Measurements from ENCODE around the gene LIN7A. TPM values are rescaled to one million over a fixed set of nuclear protein-coding genes. Genes with fewer than 3 reads are reported as not detected.

The LIN7A gene
- total RNA-seq, 4 donors from 2014 or later: 5.3 to 9.3 (median 5.6) TPM

GRCh38 chr12:80867941-80868340, 69.8 kb downstream of the LIN7A start:
- TF ChIP-seq EP300 (IDR thresholded peaks at IDR 0.05) (no peak), POLR2AphosphoS5 (IDR thresholded peaks at IDR 0.05) (no peak)
- H3K4me1 ChIP-seq: peaks cover 0 to 8% (median 0%) of the 10 kb centered on the region in 4 donors
- no peaks in the 10 kb centered on the region for H3K27me3 ChIP-seq
- WGBS: 67% methylated on average over 3 of the region's 3 CpGs
- no peaks in the 10 kb centered on the region for H3K9me3 ChIP-seq
- no peak overlapping the region for H3K27ac ChIP-seq (replicated peaks in 1 of 4)
- DNase-seq (ENCODE audit: extremely low spot score): no peak
- no peak overlapping the region for H3K4me3 ChIP-seq
- intact Hi-C loops (cut with DNase I): no loop called here
- H3K36me3 ChIP-seq: no peaks in the 10 kb centered on the region

GRCh38 chr12:80864046-80864735, 73.5 kb downstream of the LIN7A start:
- H3K9me3 ChIP-seq: no peaks in the 10 kb centered on the region
- peak overlapping the region in 1 of 4 donors; percentile 4 for H3K4me3 ChIP-seq
- no peaks in the 10 kb centered on the region for H3K27me3 ChIP-seq
- intact Hi-C loops (cut with DNase I): no loop called here
- DNase-seq (ENCODE audit: extremely low spot score): no peak
- H3K36me3 ChIP-seq: no peaks in the 10 kb centered on the region
- TF ChIP-seq POLR2AphosphoS5 (IDR thresholded peaks at IDR 0.05) (no peak), EP300 (IDR thresholded peaks at IDR 0.05) (no peak), POLR2A (IDR thresholded peaks at IDR 0.05; ENCODE audit: low read depth) (no peak), CTCF (IDR thresholded peaks at IDR 0.05) (no peak)
- H3K27ac ChIP-seq (replicated peaks in 1 of 4): no peak overlapping the region
- 61% methylated on average over 4 of the region's 4 CpGs for WGBS
- H3K4me1 ChIP-seq: peaks cover 0 to 8% (median 0%) of the 10 kb centered on the region in 4 donors

- 94% methylated on average over 4 of the region's 4 CpGs for WGBS
- Histone ChIP-seq H3K27me3 (no peaks in the 10 kb centered on the region), H3K4me3 (no peak overlapping the region), H3K27ac (replicated peaks in 1 of 4) (no peak overlapping the region), H3K4me1 (peaks cover 0 to 8% (median 0%) of the 10 kb centered on the region in 4 donors), H3K9me3 (no peaks in the 10 kb centered on the region), H3K36me3 (no peaks in the 10 kb centered on the region)
- no peak for TF ChIP-seq EP300 (IDR thresholded peaks at IDR 0.05)
- TF ChIP-seq CTCF (IDR thresholded peaks at IDR 0.05): no peak
- TF ChIP-seq POLR2AphosphoS5 (IDR thresholded peaks at IDR 0.05): no peak
- no peak for TF ChIP-seq POLR2A (IDR thresholded peaks at IDR 0.05; ENCODE audit: low read depth)
- DNase-seq (ENCODE audit: extremely low spot score): no peak
- intact Hi-C loops (cut with DNase I): no loop called here
Observed at GRCh38 chr12:80862531-80862930, 75.2 kb downstream of the LIN7A start.

GRCh38 chr12:80861641-80862378, 75.9 kb downstream of the LIN7A start:
- no peaks in the 10 kb centered on the region for H3K27me3 ChIP-seq
- H3K9me3 ChIP-seq: no peaks in the 10 kb centered on the region
- H3K4me3 ChIP-seq: no peak overlapping the region
- no peak for DNase-seq (ENCODE audit: extremely low spot score)
- H3K27ac ChIP-seq (replicated peaks in 1 of 4): no peak overlapping the region
- TF ChIP-seq CTCF (IDR thresholded peaks at IDR 0.05) (no peak), POLR2AphosphoS5 (IDR thresholded peaks at IDR 0.05) (no peak), EP300 (IDR thresholded peaks at IDR 0.05) (no peak), POLR2A (IDR thresholded peaks at IDR 0.05; ENCODE audit: low read depth) (no peak)
- intact Hi-C loops (cut with DNase I): no loop called here
- no peaks in the 10 kb centered on the region for H3K36me3 ChIP-seq
- H3K4me1 ChIP-seq: peaks cover 0 to 8% (median 0%) of the 10 kb centered on the region in 4 donors
- WGBS: 83% methylated on average over 2 of the region's 2 CpGs

- Histone ChIP-seq H3K27me3 (no peaks in the 10 kb centered on the region), H3K9me3 (no peaks in the 10 kb centered on the region), H3K36me3 (no peaks in the 10 kb centered on the region), H3K27ac (replicated peaks in 1 of 4) (no peak overlapping the region), H3K4me3 (no peak overlapping the region), H3K4me1 (peaks cover 0 to 8% (median 0%) of the 10 kb centered on the region in 4 donors)
- TF ChIP-seq CTCF (IDR thresholded peaks at IDR 0.05) (no peak), POLR2A (IDR thresholded peaks at IDR 0.05; ENCODE audit: low read depth) (no peak), POLR2AphosphoS5 (IDR thresholded peaks at IDR 0.05) (no peak), EP300 (IDR thresholded peaks at IDR 0.05) (no peak)
- 94% methylated on average over 5 of the region's 5 CpGs for WGBS
- intact Hi-C loops (cut with DNase I): no loop called here
- DNase-seq (ENCODE audit: extremely low spot score): no peak
Observed at GRCh38 chr12:80860928-80861327, 76.8 kb downstream of the LIN7A start.

Measured in esophagus muscularis mucosa (tissue), 4 donors.